HG03354 (cell line): ENCODE measurements around the gene ANKDD1B.
"Not testable (repeated sequence)": the region's sequence is repeated elsewhere in the genome, so short reads cannot be mapped to it uniquely, and the experiment has no call there.

ENCODE experiments used
- ATAC-seq: cut with Tn5 transposase; IDR thresholded peaks from one replicate; pipeline ENCODE4 v1.9.1; 2021; ENCODE audit warnings: mild to moderate bottlenecking; ENCODE audit not compliant: unreplicated experiment, poor library complexity, severe bottlenecking

The ANKDD1B gene

GRCh38 chr5:75690669-75691068, 79.4 kb downstream of the ANKDD1B start:
- ATAC-seq, result no peak

DNA sequence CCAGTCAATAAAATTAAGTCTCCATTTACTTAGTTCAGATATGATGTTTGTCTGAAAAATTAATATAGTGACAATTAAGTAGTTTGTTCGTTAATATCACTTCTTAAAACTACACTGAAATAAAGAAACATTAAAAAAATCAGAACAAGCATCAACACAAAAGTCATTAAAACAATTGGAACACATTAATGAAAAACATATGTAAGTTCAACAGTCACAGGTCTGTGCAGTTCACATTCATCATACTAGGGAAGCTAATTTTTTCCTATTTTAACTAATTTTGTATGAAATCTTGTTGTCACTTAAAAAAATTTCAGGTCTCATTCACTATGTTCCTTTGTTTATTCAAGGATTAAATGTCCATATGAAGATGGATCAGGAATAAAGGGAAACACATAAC, 83.5 kb downstream of the ANKDD1B start:
- ATAC-seq, result no peak

GRCh38 chr5:75695472-75696351, 84.5 kb downstream of the ANKDD1B start:
- ATAC-seq, result not testable (repeated sequence)

DNA sequence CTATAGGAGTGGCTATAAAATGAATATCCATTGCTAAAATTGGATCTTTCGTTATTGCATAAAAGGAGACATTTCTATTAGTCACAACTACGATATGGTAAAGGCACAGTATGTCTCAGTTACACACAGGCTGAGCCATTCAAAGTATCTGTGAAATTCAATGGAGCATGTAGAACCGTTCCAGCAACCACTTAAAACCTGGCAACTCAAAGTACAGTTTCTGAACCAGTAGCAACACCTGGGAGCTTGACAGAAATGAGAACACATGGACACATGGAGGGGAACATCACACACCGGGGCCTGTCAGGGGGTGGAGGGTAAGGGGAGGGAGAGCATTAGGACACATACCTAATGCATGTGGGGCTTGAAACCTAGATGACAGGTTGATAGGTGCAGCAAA, 90.6 kb downstream of the ANKDD1B start:
- no peak for ATAC-seq

GRCh38 chr5:75706016-75706415, 94.8 kb downstream of the ANKDD1B start:
- ATAC-seq, result no peak

DNA sequence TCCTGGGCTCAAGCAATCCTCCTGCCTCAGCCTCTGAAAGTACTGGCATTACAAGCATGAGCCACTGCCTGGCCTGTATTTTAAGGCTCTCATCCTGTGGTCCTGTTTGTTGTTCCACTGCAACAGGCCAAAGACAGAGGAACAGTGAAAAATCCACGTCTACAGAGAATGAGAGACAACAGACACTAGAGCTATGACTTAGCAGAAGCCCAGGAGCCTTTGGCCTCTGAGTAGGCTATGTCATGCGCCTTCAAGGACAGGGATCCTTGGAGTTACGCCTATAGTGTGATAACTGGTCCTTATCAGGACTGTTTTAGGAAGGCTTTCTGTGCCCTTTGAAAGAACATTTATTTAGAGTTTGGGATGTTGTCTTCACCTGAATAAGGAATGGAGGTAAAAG, 95.5 kb downstream of the ANKDD1B start:
- no peak for ATAC-seq

DNA sequence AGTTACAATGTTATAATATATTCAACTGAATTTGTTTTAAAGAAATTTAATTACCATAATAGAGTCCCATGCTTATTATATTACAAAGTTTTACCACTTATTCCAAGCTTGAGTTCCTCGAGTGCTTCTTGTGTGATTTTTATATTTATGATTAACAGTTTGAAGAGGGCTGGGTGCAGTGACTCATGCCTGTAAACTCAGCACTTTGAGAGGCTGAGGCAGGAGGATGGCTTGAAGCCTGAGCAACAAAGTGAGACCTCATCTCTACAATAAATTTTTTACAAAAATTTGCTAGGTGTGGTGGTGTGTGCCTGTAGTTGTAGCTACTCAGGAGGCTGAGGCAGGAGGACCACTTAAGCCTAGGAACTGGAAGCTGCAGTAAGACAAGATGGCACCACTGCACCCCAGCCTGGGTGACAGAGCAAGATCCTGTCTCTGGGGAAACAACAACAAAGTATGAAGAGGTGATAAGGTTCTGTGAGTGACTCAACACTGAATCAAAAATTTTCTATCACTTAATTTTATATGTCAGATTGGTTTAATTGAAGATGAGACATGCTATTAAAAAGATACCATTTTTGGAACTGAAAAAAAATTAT, 96.8 kb downstream of the ANKDD1B start:
- no peak for ATAC-seq

- no peak for ATAC-seq
These were observed 99.4 kb downstream of the ANKDD1B start for GRCh38 chr5:75710637-75711036.

DNA sequence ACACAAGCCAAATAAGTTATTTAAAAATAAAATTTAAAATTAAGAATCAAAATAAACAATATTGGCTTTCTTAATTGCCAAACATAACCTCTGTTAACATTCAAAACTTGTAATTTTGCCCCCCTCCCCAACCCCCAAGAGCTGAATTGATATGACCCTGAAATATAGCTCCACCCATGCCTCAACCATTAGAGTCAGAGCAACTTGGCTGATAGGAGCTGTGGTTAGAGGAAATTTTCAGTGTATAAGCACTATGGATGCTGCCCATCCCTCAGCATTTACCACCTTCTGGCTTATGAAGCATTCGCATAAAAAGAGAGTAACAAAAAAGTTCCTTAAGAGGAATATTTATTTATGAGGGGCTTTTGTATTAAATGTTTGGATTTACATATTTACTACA, 99.9 kb downstream of the ANKDD1B start:
- ATAC-seq, result no peak

DNA sequence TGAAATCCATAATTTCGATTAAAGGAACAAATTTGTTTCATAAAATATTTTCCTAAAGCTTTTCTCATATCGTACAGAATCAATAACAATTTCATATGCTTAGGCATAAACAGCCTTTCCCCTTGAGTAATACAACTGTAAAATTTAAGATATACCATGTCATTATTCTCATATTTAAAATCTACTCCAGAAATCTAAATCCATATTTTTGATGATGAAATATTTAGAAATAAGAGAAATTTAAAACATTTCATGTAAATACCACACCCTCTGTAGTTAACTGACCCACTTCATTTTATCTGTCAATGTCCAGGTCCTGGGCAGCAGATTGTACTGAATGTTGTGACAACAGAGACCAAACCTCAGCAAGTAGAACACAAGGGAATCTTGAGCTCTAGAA, 100.8 kb downstream of the ANKDD1B start:
- no peak for ATAC-seq

GRCh38 chr5:75716715-75717081, 105.4 kb downstream of the ANKDD1B start:
- ATAC-seq, result peak; percentile 23

GRCh38 chr5:75717082-75717922, 106.0 kb downstream of the ANKDD1B start, which contains the start of gene POC5:
Gene POC5 (minus strand): TSS chr5:75717437. CDS start chr5:75712937, 4,500 bp downstream.
- peak; percentile 96 for ATAC-seq

DNA sequence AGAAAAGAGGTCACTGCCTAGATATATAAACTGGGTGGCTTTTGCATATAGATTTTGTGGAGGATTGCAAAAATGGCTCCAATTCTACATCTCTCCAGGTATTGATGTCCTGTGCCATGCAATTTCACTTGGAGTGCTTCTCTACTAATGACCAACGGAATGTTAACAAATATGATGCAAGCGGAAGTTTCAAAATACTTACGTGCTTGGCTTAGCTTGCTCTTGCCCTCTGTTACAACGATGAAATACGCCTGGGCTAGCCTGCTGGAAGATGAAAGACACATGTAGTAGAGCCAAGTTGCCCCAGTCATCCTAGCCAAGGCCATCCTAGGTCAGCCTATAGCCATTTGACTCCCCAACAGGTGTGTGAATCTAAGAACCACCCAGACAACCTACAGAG, 109.6 kb downstream of the ANKDD1B start:
- ATAC-seq, result no peak
